ENCODE results near the gene XYLT2.

The XYLT2 gene

GRCh38 chr17:50350733-50351132, 4.8 kb downstream of the XYLT2 start:
- no peak for DNase-seq

GRCh38 chr17:50352072-50352692, 6.3 kb downstream of the XYLT2 start:
- peak in 1 of 14 donors; percentile 12 for DNase-seq

- DNase-seq = no peak
These were observed 7.0 kb downstream of the XYLT2 start for GRCh38 chr17:50352693-50353599.

DNA sequence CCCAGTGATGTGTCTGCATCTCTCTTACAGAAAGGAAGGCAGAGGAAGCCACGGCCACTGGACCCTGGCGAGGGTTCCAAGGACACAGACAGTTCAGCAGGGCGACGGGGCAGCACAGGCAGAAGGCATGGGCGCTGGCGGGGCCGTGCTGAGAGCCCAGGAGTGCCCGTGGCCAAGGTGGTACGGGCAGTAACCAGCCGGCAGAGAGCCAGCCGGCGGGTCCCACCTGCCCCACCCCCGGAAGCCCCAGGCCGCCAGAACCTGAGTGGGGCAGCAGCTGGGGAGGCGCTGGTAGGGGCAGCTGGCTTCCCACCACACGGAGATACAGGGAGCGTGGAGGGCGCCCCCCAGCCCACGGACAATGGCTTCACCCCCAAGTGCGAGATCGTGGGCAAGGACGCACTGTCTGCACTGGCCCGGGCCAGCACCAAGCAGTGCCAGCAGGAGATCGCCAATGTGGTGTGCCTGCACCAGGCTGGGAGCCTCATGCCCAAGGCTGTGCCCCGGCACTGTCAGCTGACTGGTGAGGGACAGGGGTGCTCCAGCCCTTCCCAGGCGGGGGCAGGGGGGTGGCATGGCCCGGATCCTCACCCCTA, 7.8 kb downstream of the XYLT2 start:
- DNase-seq = no peak

DNA sequence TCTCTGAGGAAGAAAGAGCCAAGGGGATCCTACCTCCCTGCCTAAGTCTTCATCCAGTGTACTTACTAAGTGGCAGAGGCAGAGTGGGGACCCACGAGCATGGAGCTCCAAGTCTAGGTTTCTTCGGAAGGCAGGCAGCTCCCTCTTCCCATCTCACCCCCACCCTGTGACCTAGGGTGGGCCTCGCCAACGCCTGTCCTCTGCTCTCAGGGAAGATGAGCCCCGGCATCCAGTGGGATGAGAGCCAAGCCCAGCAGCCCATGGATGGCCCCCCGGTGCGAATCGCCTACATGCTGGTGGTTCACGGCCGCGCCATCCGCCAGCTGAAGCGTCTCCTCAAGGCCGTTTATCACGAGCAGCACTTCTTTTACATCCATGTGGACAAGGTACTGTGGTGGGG, 8.3 kb downstream of the XYLT2 start:
- no peak for DNase-seq

- no peak for DNase-seq
These were observed 8.8 kb downstream of the XYLT2 start for GRCh38 chr17:50354776-50355175.

- DNase-seq = no peak
These were observed 9.4 kb downstream of the XYLT2 start for GRCh38 chr17:50355336-50355700.

- DNase-seq = no peak
These were observed 9.9 kb downstream of the XYLT2 start for GRCh38 chr17:50355701-50356341.

DNA sequence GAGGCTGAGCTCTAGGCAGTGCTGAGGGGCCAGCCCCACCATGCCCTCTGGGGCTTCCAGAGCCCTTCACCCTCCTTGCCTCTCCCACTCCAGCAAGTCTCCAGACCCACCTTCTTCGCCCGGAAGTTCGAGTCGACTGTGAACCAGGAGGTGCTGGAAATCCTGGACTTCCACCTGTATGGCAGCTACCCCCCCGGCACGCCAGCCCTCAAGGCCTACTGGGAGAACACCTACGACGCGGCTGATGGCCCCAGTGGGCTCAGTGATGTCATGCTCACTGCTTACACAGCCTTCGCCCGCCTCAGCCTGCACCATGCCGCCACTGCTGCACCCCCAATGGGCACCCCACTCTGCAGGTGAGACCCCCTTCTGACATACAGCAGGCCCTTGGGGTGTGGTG, 10.5 kb downstream of the XYLT2 start:
- DNase-seq = no peak

GRCh38 chr17:50356892-50357510, 11.1 kb downstream of the XYLT2 start:
- no peak for DNase-seq

DNA sequence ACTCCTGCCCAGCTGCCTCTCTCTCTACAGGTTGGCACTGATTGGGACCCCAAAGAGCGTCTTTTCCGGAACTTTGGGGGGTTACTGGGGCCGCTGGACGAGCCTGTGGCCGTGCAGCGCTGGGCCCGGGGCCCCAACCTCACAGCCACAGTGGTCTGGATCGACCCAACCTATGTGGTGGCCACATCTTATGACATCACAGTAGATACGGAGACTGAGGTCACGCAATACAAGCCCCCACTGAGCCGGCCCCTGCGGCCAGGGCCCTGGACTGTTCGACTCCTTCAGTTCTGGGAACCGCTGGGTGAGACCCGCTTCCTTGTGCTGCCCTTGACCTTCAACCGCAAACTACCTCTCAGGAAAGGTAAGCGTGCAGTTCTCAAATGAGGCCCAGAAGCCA, 12.3 kb downstream of the XYLT2 start:
- no peak for DNase-seq

- no peak for DNase-seq
These were observed 13.2 kb downstream of the XYLT2 start for GRCh38 chr17:50359005-50359699.

DNA sequence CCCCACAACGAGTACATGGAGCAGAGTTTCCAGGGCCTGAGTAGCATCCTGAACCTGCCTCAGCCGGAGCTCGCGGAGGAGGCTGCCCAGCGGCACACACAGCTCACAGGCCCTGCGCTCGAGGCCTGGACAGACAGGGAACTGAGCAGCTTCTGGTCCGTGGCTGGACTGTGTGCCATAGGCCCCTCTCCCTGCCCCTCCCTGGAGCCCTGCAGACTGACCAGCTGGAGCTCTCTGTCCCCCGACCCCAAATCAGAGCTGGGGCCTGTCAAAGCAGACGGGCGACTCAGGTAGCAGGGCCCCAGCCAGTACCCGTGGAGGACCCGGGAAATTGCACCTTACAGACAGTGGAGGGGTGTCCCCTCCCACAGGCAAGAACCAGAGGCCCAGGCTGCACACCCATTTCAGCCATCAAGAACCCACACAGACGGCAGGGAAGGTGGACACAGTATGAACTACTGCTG, 14.1 kb downstream of the XYLT2 start:
- DNase-seq = no peak

DNA sequence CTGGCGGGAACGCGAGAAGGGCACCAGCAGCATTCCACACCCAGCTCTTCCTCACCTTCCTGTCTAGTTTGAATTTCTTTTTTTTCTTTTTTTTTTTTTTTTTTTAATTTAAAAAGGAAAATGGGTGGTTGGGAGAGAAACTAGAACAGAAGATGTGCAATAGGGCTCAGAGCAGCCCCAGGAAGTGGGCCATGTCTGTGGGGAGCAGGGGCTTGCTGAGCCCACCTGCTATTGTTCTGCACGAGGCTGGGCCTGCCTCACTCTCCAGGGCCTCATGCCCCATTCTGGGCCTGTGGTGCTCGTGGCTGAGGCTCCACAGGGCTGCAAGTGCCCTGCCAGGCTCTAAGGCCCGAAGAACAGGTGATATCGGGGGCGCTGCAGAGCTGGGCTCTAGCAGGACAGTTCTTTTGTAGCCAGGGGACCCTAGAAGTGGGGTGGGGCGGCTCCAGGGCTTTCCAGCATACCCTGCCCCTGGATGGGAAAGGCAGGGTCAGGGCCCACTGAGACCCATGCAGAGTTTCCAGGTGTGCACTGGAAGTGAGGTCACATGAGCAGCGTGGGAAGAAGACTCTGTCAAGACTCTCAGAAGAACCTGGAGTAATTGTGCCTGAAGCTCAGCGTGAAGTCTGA, 14.7 kb downstream of the XYLT2 start:
- DNase-seq = no peak

- DNase-seq = peak in 8 of 14 donors; percentile 9 to 38 (median 16)
These were observed 15.9 kb downstream of the XYLT2 start for GRCh38 chr17:50361561-50362480.

- DNase-seq = no peak
These were observed 16.7 kb downstream of the XYLT2 start for GRCh38 chr17:50362661-50363060.

- peak in 11 of 14 donors; percentile 26 to 81 (median 49) for DNase-seq
These were observed 17.5 kb downstream of the XYLT2 start for GRCh38 chr17:50363217-50364060.

GRCh38 chr17:50364061-50364458, 18.1 kb downstream of the XYLT2 start:
- DNase-seq = no peak

- no peak for DNase-seq
These were observed 18.8 kb downstream of the XYLT2 start for GRCh38 chr17:50364715-50365114.
